GM23338 (cell line): ENCODE measurements around the gene EIF4G3. TPM values are rescaled to one million over a fixed set of nuclear protein-coding genes. Genes with fewer than 3 reads are reported as not detected.

ENCODE experiments used
- ATAC-seq: fragments of 200-7000 bp; cut with Tn5 transposase; 3 replicates; pipeline ENCODE4 v1.9.1; 2020
- DNase-seq: peaks from one replicate; pipeline ENCODE4 v3.0.0-alpha.2; 2015; ENCODE audit warnings: low spot score
- H2AFZ ChIP-seq: fragments of 200-600 bp; sonication (generic); 2 replicates; pipeline ENCODE4 v1.8.0; 2016; ENCODE audit warnings: antibody characterized with exemption, mild to moderate bottlenecking, moderate library complexity
- H3F3A ChIP-seq: fragments of 200-600 bp; sonication (generic); replicated peaks from 2 replicates; pipeline ENCODE4 v1.8.0; 2017; ENCODE audit warnings: antibody characterized with exemption, mixed run types, low read depth
- H3K27ac ChIP-seq: fragments of 200-600 bp; sonication (generic); 2 replicates; pipeline ENCODE4 v1.6.1; 2016; ENCODE audit warnings: low read depth
- H3K27me3 ChIP-seq: fragments of 200-600 bp; sonication (generic); 2 replicates; pipeline ENCODE4 v1.8.0; 2016; ENCODE audit warnings: mild to moderate bottlenecking, mixed run types, moderate library complexity; ENCODE audit not compliant: insufficient read depth
- H3K36me3 ChIP-seq: fragments of 200-600 bp; sonication (generic); 2 replicates; pipeline ENCODE4 v1.8.0; 2016; ENCODE audit warnings: mild to moderate bottlenecking; ENCODE audit not compliant: insufficient read depth
- H3K4me1 ChIP-seq: fragments of 200-600 bp; sonication (generic); 2 replicates; pipeline ENCODE4 v1.8.0; 2016; ENCODE audit warnings: mild to moderate bottlenecking, moderate library complexity; ENCODE audit not compliant: insufficient read depth
- H3K4me2 ChIP-seq: fragments of 200-600 bp; sonication (generic); 2 replicates; pipeline ENCODE4 v1.7.1; 2017; ENCODE audit warnings: mixed run types
- H3K4me3 ChIP-seq: fragments of 200-600 bp; sonication (generic); 2 replicates; pipeline ENCODE4 v1.6.1; 2016; ENCODE audit warnings: mixed run types
- H3K79me2 ChIP-seq: fragments of 200-600 bp; sonication (generic); replicated peaks from 2 replicates; pipeline ENCODE4 v1.8.0; 2017; ENCODE audit warnings: mild to moderate bottlenecking; ENCODE audit not compliant: insufficient read depth
- H3K9me2 ChIP-seq: fragments of 200-600 bp; sonication (generic); 2 replicates; pipeline ENCODE4 v1.8.0; 2017; ENCODE audit not compliant: insufficient read depth
- H4K20me1 ChIP-seq: fragments of 200-600 bp; sonication (generic); replicated peaks from 2 replicates; pipeline ENCODE4 v1.8.0; 2017; ENCODE audit warnings: mild to moderate bottlenecking; ENCODE audit not compliant: insufficient read depth
- H3K27ac Mint-ChIP-seq: 2 replicates; pipeline ENCODE4 v1.8.0; 2020; ENCODE audit warnings: inconsistent platforms, mild to moderate bottlenecking, moderate library complexity, mixed read lengths
- H3K27me3 Mint-ChIP-seq: 3 replicates; pipeline ENCODE4 v1.8.0; 2022; ENCODE audit warnings: low read depth, mild to moderate bottlenecking, moderate library complexity, mixed read lengths, inconsistent platforms; ENCODE audit not compliant: insufficient read depth, poor library complexity
- H3K36me3 Mint-ChIP-seq: 3 replicates; pipeline ENCODE4 v1.8.0; 2021; ENCODE audit warnings: low read depth, mild to moderate bottlenecking, inconsistent platforms, moderate library complexity, mixed read lengths
- H3K4me1 Mint-ChIP-seq: 3 replicates; pipeline ENCODE4 v1.8.0; 2020; ENCODE audit warnings: mild to moderate bottlenecking, inconsistent platforms, mixed read lengths
- H3K4me3 Mint-ChIP-seq: 3 replicates; pipeline ENCODE4 v1.8.0; 2021; ENCODE audit warnings: moderate library complexity, mild to moderate bottlenecking, inconsistent platforms, mixed read lengths
- H3K9me3 Mint-ChIP-seq: 3 replicates; pipeline ENCODE4 v1.8.0; 2020; ENCODE audit warnings: moderate library complexity, mild to moderate bottlenecking, inconsistent platforms, mixed read lengths
- CREB1 ChIP-seq: fragments of 250-450 bp; sonication (Bioruptor Pico); IDR thresholded peaks from 2 replicates; pipeline ENCODE4 v1.5.0; 2020; ENCODE audit warnings: low read depth, mild to moderate bottlenecking, moderate library complexity
- CTCF ChIP-seq, 2 experiments: fragments of 200-600 bp in 1 of 2; sonication (generic) in 1 of 2; conservative IDR thresholded peaks; 2 replicates each; pipeline versions ENCODE4 v1.5.1 to v1.6.1; 2016 to 2017; ENCODE audit warnings: antibody characterized with exemption in 2 of 2, low read depth in 2 of 2, mild to moderate bottlenecking in 2 of 2, moderate library complexity in 1 of 2
- ETS1 ChIP-seq: IDR thresholded peaks from 2 replicates; pipeline ENCODE4 v1.6.1; 2016; ENCODE audit warnings: antibody characterized with exemption
- EZH2 ChIP-seq: fragments of 200-600 bp; sonication (generic); IDR thresholded peaks from one replicate; pipeline ENCODE4 v1.8.0; 2017; ENCODE audit warnings: antibody characterized with exemption, mild to moderate bottlenecking, low read depth; ENCODE audit not compliant: unreplicated experiment
- EZH2phosphoT487 ChIP-seq: fragments of 200-600 bp; sonication (generic); IDR thresholded peaks from one replicate; pipeline ENCODE4 v1.8.1; 2018; ENCODE audit warnings: antibody characterized with exemption; ENCODE audit not compliant: unreplicated experiment
- NANOG ChIP-seq: IDR thresholded peaks from 2 replicates; pipeline ENCODE4 v1.6.1; 2016; ENCODE audit warnings: antibody characterized with exemption, borderline replicate concordance
- POLR2AphosphoS5 ChIP-seq: IDR thresholded peaks from 2 replicates; pipeline ENCODE4 v1.6.1; 2016; ENCODE audit warnings: antibody characterized with exemption, low read depth
- REST ChIP-seq: IDR thresholded peaks from one replicate; pipeline ENCODE4 v1.6.1; 2018; ENCODE audit warnings: antibody characterized with exemption; ENCODE audit not compliant: unreplicated experiment
- STAT1 ChIP-seq: IDR thresholded peaks from one replicate; pipeline ENCODE4 v1.6.1; 2016; ENCODE audit warnings: antibody characterized with exemption; ENCODE audit not compliant: unreplicated experiment
- ZNF114 ChIP-seq: fragments of 250-450 bp; sonication (Bioruptor Pico); IDR thresholded peaks from 2 replicates; pipeline ENCODE4 v1.5.0; 2020; ENCODE audit warnings: mild to moderate bottlenecking, moderate library complexity
- ZNF331 ChIP-seq: fragments of 250-450 bp; sonication (Bioruptor Pico); IDR thresholded peaks from 2 replicates; pipeline ENCODE4 v1.5.0; 2020; ENCODE audit warnings: low read depth, mild to moderate bottlenecking, moderate library complexity
- polyA plus RNA-seq: library from polyadenylated mRNA; unstranded; fragments of >200 nt; fragmentation: Nextera tagmentation; extraction: Ambion mirVana; gene quantifications from 2 replicates; pipeline ENCODE4 v1.2.1, GENCODE V29; 2016
- total RNA-seq: library from RNA; depleted of rRNA; stranded (reverse); fragments of >200 nt; shearing (Covaris generic); gene quantifications from 2 replicates; pipeline ENCODE4 v1.2.3, GENCODE V29; 2014

The EIF4G3 gene
- total and polyA plus RNA-seq, 2 experiments from 2014 or later = 37.9 to 68.1 TPM

- Histone ChIP-seq H3K4me3 (no peak overlapping the region), H3K4me2 (no peak overlapping the region), H3F3A (no peaks in the 10 kb centered on the region), H3K36me3 (no peaks in the 10 kb centered on the region), H4K20me1 (peaks cover 3% of the 10 kb centered on the region), H3K9me2 (no peaks in the 10 kb centered on the region), H3K79me2 (no peaks in the 10 kb centered on the region), H2AFZ (no peak overlapping the region), H3K4me1 (no peaks in the 10 kb centered on the region; the same call in 1 of the 2 replicates), H3K27ac (no peak overlapping the region), H3K27me3 (peaks cover 71% of the 10 kb centered on the region)
- DNase-seq (no peak), ATAC-seq (no peak)
- TF ChIP-seq POLR2AphosphoS5 = no peak
- Mint-ChIP-seq H3K9me3 (no peaks in the 10 kb centered on the region), H3K4me1 (no peaks in the 10 kb centered on the region), H3K27me3 (peaks cover 81% of the 10 kb centered on the region), H3K36me3 (no peaks in the 10 kb centered on the region), H3K4me3 (no peak overlapping the region), H3K27ac (no peak overlapping the region)
These were observed 16.2 kb upstream of the EIF4G3 start for GRCh38 chr1:21192871-21193270.

- no peak overlapping the region for H3K4me2 ChIP-seq
- no peak overlapping the region for H2AFZ ChIP-seq
- no peaks in the 10 kb centered on the region for H3K36me3 ChIP-seq
- peaks cover 3% of the 10 kb centered on the region for H4K20me1 ChIP-seq
- TF ChIP-seq EZH2 (no peak), STAT1 (no peak), NANOG (no peak), CTCF (conservative IDR thresholded peaks at IDR 0.05; ENCODE audit: low read depth in 2 of 2) (no peak), ZNF331 (CRISPR knock-in tag) (no peak), EZH2phosphoT487 (no peak), ETS1 (no peak), POLR2AphosphoS5 (no peak), CREB1 (CRISPR knock-in tag) (no peak), ZNF114 (CRISPR knock-in tag) (no peak), REST (no peak)
- Mint-ChIP-seq H3K27me3 (peaks cover 84% of the 10 kb centered on the region), H3K9me3 (no peaks in the 10 kb centered on the region), H3K4me1 (no peaks in the 10 kb centered on the region), H3K4me3 (no peak overlapping the region), H3K27ac (no peak overlapping the region), H3K36me3 (no peaks in the 10 kb centered on the region)
- H3K79me2 ChIP-seq = no peaks in the 10 kb centered on the region
- no peak for ATAC-seq
- H3K4me3 ChIP-seq = no peak overlapping the region
- no peak overlapping the region for H3K27ac ChIP-seq
- no peaks in the 10 kb centered on the region; the same call in 1 of the 2 replicates for H3K4me1 ChIP-seq
- H3K27me3 ChIP-seq = peaks cover 77% of the 10 kb centered on the region
- no peak for DNase-seq
- H3K9me2 ChIP-seq = no peaks in the 10 kb centered on the region
- no peaks in the 10 kb centered on the region for H3F3A ChIP-seq
These were observed 15.6 kb upstream of the EIF4G3 start for GRCh38 chr1:21192284-21192683.
